Keratinocyte (primary cell): ENCODE data around the gene SPDYE16. TPM values are rescaled to one million over a fixed set of nuclear protein-coding genes. Genes with fewer than 3 reads are reported as not detected.
"Not testable (repeated sequence)": the region's sequence is repeated elsewhere in the genome, so short reads cannot be mapped to it uniquely, and the experiment has no call there.

Experiments used
- DNase-seq: peaks from one replicate; pipeline ENCODE4 v3.0.0-alpha.2; 2011; ENCODE audit warnings: low read depth, missing footprints, low spot score
- FAIRE-seq: peaks from 2 replicates; lab custom pipeline; 2011; peaks lifted over from hg19 to GRCh38; lab: Jason Lieb, UNC
- H2AFZ ChIP-seq: 2 replicates; pipeline ENCODE4 v1.6.0; 2012; ENCODE audit warnings: low read length, control low read depth, inconsistent platforms; ENCODE audit not compliant: control insufficient read depth
- H3K27ac ChIP-seq: 2 replicates; pipeline ENCODE4 v1.5.1; 2011; ENCODE audit warnings: low read length; ENCODE audit not compliant: control insufficient read depth, insufficient read depth
- H3K27me3 ChIP-seq: 3 replicates; pipeline ENCODE4 v1.6.0; 2011; ENCODE audit warnings: low read length; ENCODE audit not compliant: control insufficient read depth, insufficient read depth; ENCODE audit errors: extremely low read depth
- H3K36me3 ChIP-seq, 2 experiments: 2 replicates in 1 of 2; 3 replicates in 1 of 2; pipeline ENCODE4 v1.5.1; 2011; ENCODE audit warnings: low read length in 2 of 2, mild to moderate bottlenecking in 1 of 2; ENCODE audit not compliant: control insufficient read depth in 2 of 2, insufficient read depth in 2 of 2; ENCODE audit errors: extremely low read depth in 1 of 2
- H3K4me1 ChIP-seq: 3 replicates; pipeline ENCODE4 v1.5.1; 2011; ENCODE audit warnings: low read length; ENCODE audit not compliant: control insufficient read depth, insufficient read depth; ENCODE audit errors: extremely low read depth
- H3K4me2 ChIP-seq: 3 replicates; pipeline ENCODE4 v1.6.0; 2011; ENCODE audit warnings: low read depth, low read length; ENCODE audit not compliant: control insufficient read depth, insufficient read depth; ENCODE audit errors: extremely low read depth
- H3K4me3 ChIP-seq, 3 experiments: fragments of 200-600 bp in 1 of 3; sonication (generic) in 1 of 3; 2 replicates in 2 of 3; 3 replicates in 1 of 3; pipeline ENCODE4 v1.5.1; 2011 to 2016; ENCODE audit warnings: low read length in 3 of 3, mild to moderate bottlenecking in 3 of 3, control low read depth in 2 of 3, inconsistent platforms in 1 of 3, low read depth in 1 of 3, mixed read lengths in 1 of 3, mixed run types in 1 of 3, moderate library complexity in 1 of 3; ENCODE audit not compliant: control insufficient read depth in 2 of 3, insufficient read depth in 2 of 3; ENCODE audit errors: extremely low read depth in 1 of 3
- H3K79me2 ChIP-seq: 2 replicates; pipeline ENCODE4 v1.6.0; 2012; ENCODE audit warnings: low read length; ENCODE audit not compliant: control insufficient read depth, insufficient read depth
- H3K9ac ChIP-seq: 3 replicates; pipeline ENCODE4 v1.6.0; 2011; ENCODE audit warnings: low read length; ENCODE audit not compliant: control insufficient read depth, insufficient read depth; ENCODE audit errors: extremely low read depth
- H3K9me1 ChIP-seq: 3 replicates; pipeline ENCODE4 v1.6.0; 2011; ENCODE audit warnings: low read length; ENCODE audit not compliant: control insufficient read depth, insufficient read depth; ENCODE audit errors: extremely low read depth
- H3K9me3 ChIP-seq: 2 replicates; pipeline ENCODE4 v1.5.1; 2012; ENCODE audit warnings: low read depth, low read length; ENCODE audit not compliant: control insufficient read depth
- H4K20me1 ChIP-seq: 3 replicates; pipeline ENCODE4 v1.6.0; 2011; ENCODE audit warnings: low read length; ENCODE audit not compliant: control insufficient read depth, insufficient read depth; ENCODE audit errors: extremely low read depth
- CTCF ChIP-seq, 3 experiments: IDR thresholded peaks in 1 of 3; conservative IDR thresholded peaks in 1 of 3; optimal IDR thresholded peaks in 1 of 3; 2 replicates in 2 of 3; 3 replicates in 1 of 3; pipeline versions ENCODE3 to v1.5.1; 2011; ENCODE audit warnings: low read length in 3 of 3, mild to moderate bottlenecking in 3 of 3, moderate library complexity in 2 of 3, control low read depth in 1 of 3, inconsistent platforms in 1 of 3; ENCODE audit not compliant: insufficient read depth in 2 of 3; ENCODE audit errors: extremely low read depth in 1 of 3
- EZH2 ChIP-seq: IDR thresholded peaks from one replicate; pipeline ENCODE4 v1.6.1; 2012; ENCODE audit warnings: inconsistent platforms, mild to moderate bottlenecking, low read length, moderate library complexity
- dilution Hi-C: fragments of 300-500 bp; cut with MboI; formaldehyde crosslinking; loops from one replicate; pipeline ENCODE4 v1.7.0; 2020; ENCODE audit warnings: low sequenced_read_pairs; ENCODE audit not compliant: extremely low pct_ligation_motif_present
- polyA plus RNA-seq, 5 experiments: library from polyadenylated mRNA; depleted of rRNA in 3 of 5; stranded (reverse) in 3 of 5; stranded (forward) in 1 of 5; unstranded in 1 of 5; fragments of >200 nt; gene quantifications; 1 replicate in 1 of 5; 2 replicates in 3 of 5; 3 replicates in 1 of 5; pipeline versions ENCODE4 v1.2.1 to v1.2.3, GENCODE V29; 2011 to 2012; ENCODE audit warnings: missing spikeins in 2 of 5, low read depth in 1 of 5, low replicate concordance in 1 of 5

SPDYE16 gene
- polyA plus RNA-seq, 1 donor (not counting 4 experiments of a cell fraction or from before 2014, with no cell fraction given), result not detected

- no peak for DNase-seq
- H3K9ac ChIP-seq, result no peak overlapping the region
- no peak for FAIRE-seq
- H4K20me1 ChIP-seq, result no peaks in the 10 kb centered on the region
- H2AFZ ChIP-seq, result no peak overlapping the region
- H3K4me1 ChIP-seq, result peaks cover 10% of the 10 kb centered on the region
- H3K9me3 ChIP-seq, result no peaks in the 10 kb centered on the region
- TF ChIP-seq CTCF (optimal IDR thresholded peaks at IDR 0.05 in 1 of 3, IDR thresholded peaks at IDR 0.05 in 1 of 3, conservative IDR thresholded peaks at IDR 0.05 in 1 of 3; ENCODE audit: extremely low read depth in 1 of 3, insufficient read depth in 2 of 3, low read length in 3 of 3) (no peak), EZH2 (no peak)
- H3K79me2 ChIP-seq, result no peaks in the 10 kb centered on the region
- H3K4me2 ChIP-seq, result no peak overlapping the region
- H3K27ac ChIP-seq, result no peak overlapping the region
- H3K9me1 ChIP-seq, result no peaks in the 10 kb centered on the region
- no peaks in the 10 kb centered on the region for H3K27me3 ChIP-seq
- H3K36me3 ChIP-seq, result peaks cover 6 to 17% of the 10 kb centered on the region in 2 experiments
- dilution Hi-C loops, result no loop called here
- H3K4me3 ChIP-seq, result no peak overlapping the region
Observed at GRCh38 chr7:76506081-76506440, 37.0 kb downstream of the SPDYE16 start.

- FAIRE-seq, result no peak
- no peaks in the 10 kb centered on the region for H4K20me1 ChIP-seq
- no peak overlapping the region for H3K4me3 ChIP-seq
- H3K4me2 ChIP-seq, result no peak overlapping the region
- H3K27me3 ChIP-seq, result no peaks in the 10 kb centered on the region
- peaks cover 6 to 17% of the 10 kb centered on the region in 2 experiments for H3K36me3 ChIP-seq
- no peak overlapping the region for H3K9ac ChIP-seq
- no peaks in the 10 kb centered on the region for H3K9me1 ChIP-seq
- no peaks in the 10 kb centered on the region for H3K9me3 ChIP-seq
- TF ChIP-seq CTCF (optimal IDR thresholded peaks at IDR 0.05 in 1 of 3, IDR thresholded peaks at IDR 0.05 in 1 of 3, conservative IDR thresholded peaks at IDR 0.05 in 1 of 3; ENCODE audit: extremely low read depth in 1 of 3, insufficient read depth in 2 of 3, low read length in 3 of 3) (no peak), EZH2 (no peak)
- H3K4me1 ChIP-seq, result peaks cover 7% of the 10 kb centered on the region
- DNase-seq, result no peak
- no peak overlapping the region for H2AFZ ChIP-seq
- dilution Hi-C loops, result no loop called here
- H3K79me2 ChIP-seq, result no peaks in the 10 kb centered on the region
- no peak overlapping the region for H3K27ac ChIP-seq
Observed at GRCh38 chr7:76505168-76506080, 37.7 kb downstream of the SPDYE16 start.

- H2AFZ ChIP-seq, H3K27me3 ChIP-seq, H4K20me1 ChIP-seq, DNase-seq, H3K4me3 ChIP-seq, H3K9me3 ChIP-seq, H3K9me1 ChIP-seq, H3K4me2 ChIP-seq, H3K27ac ChIP-seq, dilution Hi-C loops, H3K4me1 ChIP-seq, H3K9ac ChIP-seq, H3K79me2 ChIP-seq, FAIRE-seq: not testable (repeated sequence)
- H3K36me3 ChIP-seq, result peaks cover 6 to 17% of the 10 kb centered on the region in 2 experiments
Observed at GRCh38 chr7:76504351-76505167, 38.5 kb downstream of the SPDYE16 start.
